ENCODE results near the gene ADRB2. TPM values are rescaled to one million over a fixed set of nuclear protein-coding genes. Genes with fewer than 3 reads are reported as not detected.
"Not testable (repeated sequence)": the region's sequence is repeated elsewhere in the genome, so short reads cannot be mapped to it uniquely, and the experiment has no call there.

ADRB2 gene
- total and polyA plus RNA-seq, 8 donors: 0.37 to 20.4 (median 4.2) TPM; not detected in 1

DNA sequence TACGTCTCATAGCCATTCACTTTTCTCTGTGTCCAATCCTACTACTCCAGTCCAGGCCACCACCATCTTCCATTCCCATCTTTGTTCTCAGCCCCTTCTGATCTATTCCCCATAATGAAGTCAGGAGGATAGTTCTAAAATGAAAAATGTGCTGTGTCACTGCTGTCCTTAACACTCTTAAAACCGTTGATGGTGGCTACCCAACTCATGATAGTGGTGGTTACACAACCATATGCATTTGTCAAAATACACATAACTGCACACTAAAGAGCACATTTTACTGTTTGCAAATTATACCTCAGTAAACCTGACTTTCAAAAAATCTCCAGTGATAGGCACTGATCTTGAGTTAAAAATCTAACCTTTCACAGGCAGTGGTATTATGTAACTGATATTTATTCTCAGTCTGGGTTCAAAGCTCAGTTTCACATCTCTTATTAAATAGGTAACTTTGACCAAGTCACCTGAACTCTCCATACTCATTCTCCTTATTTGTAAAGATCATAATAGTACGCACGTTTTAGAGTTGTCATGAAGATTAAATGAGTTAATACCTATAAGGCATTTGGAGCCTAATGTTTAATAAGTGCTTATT lies 24.6 kb upstream of the ADRB2 start:
- TF ChIP-seq, protein P1, sequence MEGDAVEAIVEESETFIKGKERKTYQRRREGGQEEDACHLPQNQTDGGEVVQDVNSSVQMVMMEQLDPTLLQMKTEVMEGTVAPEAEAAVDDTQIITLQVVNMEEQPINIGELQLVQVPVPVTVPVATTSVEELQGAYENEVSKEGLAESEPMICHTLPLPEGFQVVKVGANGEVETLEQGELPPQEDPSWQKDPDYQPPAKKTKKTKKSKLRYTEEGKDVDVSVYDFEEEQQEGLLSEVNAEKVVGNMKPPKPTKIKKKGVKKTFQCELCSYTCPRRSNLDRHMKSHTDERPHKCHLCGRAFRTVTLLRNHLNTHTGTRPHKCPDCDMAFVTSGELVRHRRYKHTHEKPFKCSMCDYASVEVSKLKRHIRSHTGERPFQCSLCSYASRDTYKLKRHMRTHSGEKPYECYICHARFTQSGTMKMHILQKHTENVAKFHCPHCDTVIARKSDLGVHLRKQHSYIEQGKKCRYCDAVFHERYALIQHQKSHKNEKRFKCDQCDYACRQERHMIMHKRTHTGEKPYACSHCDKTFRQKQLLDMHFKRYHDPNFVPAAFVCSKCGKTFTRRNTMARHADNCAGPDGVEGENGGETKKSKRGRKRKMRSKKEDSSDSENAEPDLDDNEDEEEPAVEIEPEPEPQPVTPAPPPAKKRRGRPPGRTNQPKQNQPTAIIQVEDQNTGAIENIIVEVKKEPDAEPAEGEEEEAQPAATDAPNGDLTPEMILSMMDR (IDR thresholded peaks at IDR 0.05): no peak
- TF ChIP-seq EP300 (IDR thresholded peaks at IDR 0.05) (no peak), POLR2AphosphoS5 (IDR thresholded peaks at IDR 0.05) (no peak), POLR2A (IDR thresholded peaks at IDR 0.05) (no peak)
- H3K27ac ChIP-seq: no peak overlapping the region
- 74 to 86% (median 84%) methylated on average over 4 of the region's 4 CpGs for WGBS, 5 donors
- intact Hi-C loops (cut with DNase I; ENCODE audit: low total_unique reads): no loop called here
- H3K9me3 ChIP-seq: no peaks in the 10 kb centered on the region
- no peak overlapping the region for H3K4me3 ChIP-seq
- no peaks in the 10 kb centered on the region for H3K27me3 ChIP-seq
- H3K4me1 ChIP-seq: peaks cover 0 to 22% (median 0%) of the 10 kb centered on the region in 4 donors
- H3K36me3 ChIP-seq: no peaks in the 10 kb centered on the region
- DNase-seq: no peak

DNA sequence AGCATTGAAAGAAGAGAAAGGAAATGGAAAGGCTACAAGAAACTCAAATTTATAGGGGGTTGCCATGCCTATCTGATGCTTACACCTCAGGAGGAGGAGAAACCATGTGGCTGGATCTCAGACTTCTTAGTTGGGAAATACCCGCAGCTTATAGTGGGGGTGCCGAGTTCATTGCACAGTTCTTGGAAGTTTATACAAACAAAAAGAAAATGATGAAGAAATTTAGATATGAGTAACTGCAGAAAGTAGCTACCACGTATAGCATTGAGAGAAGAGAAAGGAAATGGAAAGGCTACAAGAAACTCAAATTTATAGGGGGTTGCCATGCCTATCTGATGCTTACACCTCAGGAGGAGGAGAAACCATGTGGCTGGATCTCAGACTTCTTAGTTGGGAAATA lies 23.0 kb upstream of the ADRB2 start:
- 68 to 82% (median 78%) methylated on average over 3 of the region's 3 CpGs for WGBS, 5 donors
- H3K27ac ChIP-seq; intact Hi-C loops (cut with DNase I; ENCODE audit: low total_unique reads); DNase-seq; H3K9me3 ChIP-seq; H3K36me3 ChIP-seq; H3K4me3 ChIP-seq; H3K27me3 ChIP-seq: not testable (repeated sequence)
- H3K4me1 ChIP-seq: peaks cover 2 to 39% (median 9%) of the 10 kb centered on the region in 4 donors

DNA sequence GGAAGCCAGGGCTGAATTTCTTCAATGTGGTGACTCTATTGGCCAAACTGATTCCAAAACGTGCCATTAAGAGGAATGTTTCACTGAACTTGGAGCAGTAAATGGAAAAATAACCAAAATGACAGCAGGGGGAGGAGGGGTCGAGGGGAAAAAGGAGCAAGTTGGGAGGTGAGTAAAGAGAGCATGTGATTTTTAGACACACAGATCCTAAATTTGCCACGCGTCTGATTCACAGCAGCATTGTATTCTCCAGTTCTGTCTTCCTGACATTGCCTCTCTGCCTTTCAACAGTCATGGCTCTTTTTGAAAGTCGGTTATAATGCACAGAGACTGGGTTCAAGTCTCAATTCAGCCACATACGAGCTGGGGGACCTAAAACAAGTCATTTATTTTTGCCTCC lies 22.0 kb upstream of the ADRB2 start:
- Histone ChIP-seq H3K4me3 (no peak overlapping the region), H3K36me3 (no peaks in the 10 kb centered on the region), H3K27me3 (no peaks in the 10 kb centered on the region), H3K27ac (no peak overlapping the region), H3K9me3 (no peaks in the 10 kb centered on the region), H3K4me1 (peaks cover 5 to 48% (median 14%) of the 10 kb centered on the region in 4 donors)
- no peak for DNase-seq
- intact Hi-C loops (cut with DNase I; ENCODE audit: low total_unique reads): no loop called here
- TF ChIP-seq, protein P1 (IDR thresholded peaks at IDR 0.05): no peak
- TF ChIP-seq POLR2AphosphoS5 (IDR thresholded peaks at IDR 0.05) (no peak), EP300 (IDR thresholded peaks at IDR 0.05) (no peak), POLR2A (IDR thresholded peaks at IDR 0.05) (no peak)
- WGBS, 5 donors: 81 to 89% (median 86%) methylated on average over 6 of the region's 6 CpGs

DNA sequence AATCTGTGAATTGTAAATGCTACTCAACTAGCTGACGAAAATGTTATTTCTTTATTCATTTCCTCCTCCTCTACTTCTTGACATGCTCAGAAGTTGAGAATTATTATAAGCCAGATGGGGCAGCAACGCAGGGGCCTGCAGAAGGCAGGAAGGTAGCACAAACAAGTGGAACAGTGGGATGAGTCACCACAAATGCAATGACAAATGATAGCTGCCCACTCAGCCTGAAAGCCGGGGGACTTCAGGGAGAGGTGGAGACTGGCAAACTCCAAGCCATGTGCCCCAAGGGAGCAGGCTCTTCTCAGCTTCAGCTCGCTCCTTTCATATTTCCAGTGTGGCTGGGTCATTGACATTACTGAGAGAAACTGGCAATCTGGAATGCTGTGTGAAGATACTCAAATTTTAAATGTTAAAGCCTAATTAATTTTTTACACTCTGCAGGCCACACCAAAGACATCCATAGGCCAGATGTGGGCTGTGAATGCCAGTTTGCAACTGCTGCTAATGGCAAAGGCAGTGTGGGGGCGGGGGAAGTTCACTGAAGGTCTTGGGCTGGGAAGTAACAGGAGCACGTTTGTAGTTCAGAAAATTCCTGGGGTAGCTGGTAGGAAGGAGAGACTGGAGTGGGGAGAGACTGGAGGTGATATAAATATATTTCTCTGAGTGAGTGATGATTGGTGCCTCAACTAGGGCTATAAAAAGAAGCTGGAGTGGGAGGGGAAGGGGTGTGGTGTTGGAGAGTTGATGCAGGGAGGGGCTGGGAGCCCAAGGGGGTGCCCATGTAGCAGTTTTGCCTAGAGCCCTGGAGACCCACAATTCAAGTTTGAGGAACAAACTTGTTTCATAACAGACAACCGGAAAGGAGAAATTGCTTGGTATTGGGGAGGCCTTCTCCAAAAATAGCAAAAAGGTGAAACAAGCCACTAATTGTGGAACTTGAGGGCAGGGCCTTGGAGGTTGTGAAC lies 20.8 kb upstream of the ADRB2 start:
- Histone ChIP-seq H3K36me3 (no peaks in the 10 kb centered on the region), H3K4me3 (no peak overlapping the region), H3K27ac (peak overlapping the region in 1 of 5 donors; percentile 4), H3K4me1 (peaks cover 5 to 59% (median 14%) of the 10 kb centered on the region in 4 donors), H3K27me3 (no peaks in the 10 kb centered on the region), H3K9me3 (no peaks in the 10 kb centered on the region)
- DNase-seq: peak in 1 of 2 donors; percentile 29
- WGBS, 5 donors: 59 to 75% (median 70%) methylated on average over 7 of the region's 7 CpGs
- intact Hi-C loops (cut with DNase I; ENCODE audit: low total_unique reads): no loop called here
- TF ChIP-seq EP300 (IDR thresholded peaks at IDR 0.05) (no peak), POLR2AphosphoS5 (IDR thresholded peaks at IDR 0.05) (no peak), POLR2A (IDR thresholded peaks at IDR 0.05) (no peak)
- TF ChIP-seq, protein P1 (IDR thresholded peaks at IDR 0.05): no peak

Measured in stomach (tissue), 9 donors.